SK-N-SH (cell line): ENCODE measurements around the gene IL12RB1.

ENCODE experiments used
- CHD2 ChIP-seq: fragments of 150-350 bp; IDR thresholded peaks from 2 replicates; pipeline ENCODE4 v1.6.1; 2018; ENCODE audit warnings: low read length; ENCODE audit not compliant: partially characterized antibody
- EZH2phosphoT487 ChIP-seq: fragments of 200-600 bp; sonication (generic); IDR thresholded peaks from 2 replicates; pipeline ENCODE4 v1.6.1; 2017; ENCODE audit warnings: low read depth, mixed run types, mild to moderate bottlenecking, antibody characterized with exemption, moderate library complexity, borderline replicate concordance
- FOXM1 ChIP-seq: IDR thresholded peaks from 2 replicates; pipeline ENCODE4 v1.4.0; 2012; ENCODE audit warnings: low read depth, mild to moderate bottlenecking
- RAD21 ChIP-seq: IDR thresholded peaks from 2 replicates; pipeline ENCODE4 v1.6.1; 2012; ENCODE audit warnings: mild to moderate bottlenecking, low read length
- RFX5 ChIP-seq: IDR thresholded peaks from 2 replicates; pipeline ENCODE4 v1.6.1; 2012; ENCODE audit warnings: mild to moderate bottlenecking, improper control_type of control experiment, low read length
- SIN3A ChIP-seq: IDR thresholded peaks from 2 replicates; pipeline ENCODE4 v1.6.1; 2012; ENCODE audit warnings: low read depth, mild to moderate bottlenecking, low read length, moderate library complexity, borderline replicate concordance
- SMC3 ChIP-seq: IDR thresholded peaks from 2 replicates; pipeline ENCODE4 v1.6.1; 2012; ENCODE audit warnings: low read depth, low read length, improper control_type of control experiment
- YY1 ChIP-seq: IDR thresholded peaks from 2 replicates; pipeline ENCODE4 v1.4.0; 2012; ENCODE audit warnings: low read depth, mild to moderate bottlenecking
- TF ChIP-seq, protein P1 (sequence below): fragments of 200-600 bp; sonication (generic); IDR thresholded peaks from 2 replicates; pipeline ENCODE4 v1.6.1; 2017; ENCODE audit warnings: antibody characterized with exemption, mild to moderate bottlenecking, moderate library complexity
- TF ChIP-seq, protein P2 (sequence below): IDR thresholded peaks from 2 replicates; pipeline ENCODE4 v1.6.1; 2012; ENCODE audit warnings: mild to moderate bottlenecking, low read depth, low read length, moderate library complexity
- TF ChIP-seq, protein P3 (sequence below): fragments of 150-350 bp; IDR thresholded peaks from 2 replicates; pipeline ENCODE4 v1.6.1; 2017; ENCODE audit warnings: antibody characterized with exemption, low read length, low read depth, borderline replicate concordance

DNA sequence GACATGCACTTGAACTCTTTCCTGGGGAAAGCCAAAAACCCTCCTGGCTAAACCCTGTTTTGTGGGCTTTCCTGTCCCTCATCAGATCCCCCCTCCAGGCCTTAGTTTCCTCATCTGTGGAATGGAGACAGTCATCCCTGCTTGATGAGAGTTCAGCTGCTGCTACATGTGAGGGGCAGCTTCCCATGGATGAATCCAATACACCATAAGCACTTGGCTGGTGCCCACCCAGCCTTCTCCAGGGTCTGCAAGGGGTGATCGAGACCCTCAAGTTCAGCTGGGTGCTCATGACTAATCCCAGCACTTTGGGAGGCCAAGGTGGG, 21.6 kb downstream of the IL12RB1 start:
- TF ChIP-seq, protein P1, sequence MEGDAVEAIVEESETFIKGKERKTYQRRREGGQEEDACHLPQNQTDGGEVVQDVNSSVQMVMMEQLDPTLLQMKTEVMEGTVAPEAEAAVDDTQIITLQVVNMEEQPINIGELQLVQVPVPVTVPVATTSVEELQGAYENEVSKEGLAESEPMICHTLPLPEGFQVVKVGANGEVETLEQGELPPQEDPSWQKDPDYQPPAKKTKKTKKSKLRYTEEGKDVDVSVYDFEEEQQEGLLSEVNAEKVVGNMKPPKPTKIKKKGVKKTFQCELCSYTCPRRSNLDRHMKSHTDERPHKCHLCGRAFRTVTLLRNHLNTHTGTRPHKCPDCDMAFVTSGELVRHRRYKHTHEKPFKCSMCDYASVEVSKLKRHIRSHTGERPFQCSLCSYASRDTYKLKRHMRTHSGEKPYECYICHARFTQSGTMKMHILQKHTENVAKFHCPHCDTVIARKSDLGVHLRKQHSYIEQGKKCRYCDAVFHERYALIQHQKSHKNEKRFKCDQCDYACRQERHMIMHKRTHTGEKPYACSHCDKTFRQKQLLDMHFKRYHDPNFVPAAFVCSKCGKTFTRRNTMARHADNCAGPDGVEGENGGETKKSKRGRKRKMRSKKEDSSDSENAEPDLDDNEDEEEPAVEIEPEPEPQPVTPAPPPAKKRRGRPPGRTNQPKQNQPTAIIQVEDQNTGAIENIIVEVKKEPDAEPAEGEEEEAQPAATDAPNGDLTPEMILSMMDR, result no peak
- no peak for TF ChIP-seq EZH2phosphoT487
- no peak for TF ChIP-seq RAD21
- TF ChIP-seq, protein P2, sequence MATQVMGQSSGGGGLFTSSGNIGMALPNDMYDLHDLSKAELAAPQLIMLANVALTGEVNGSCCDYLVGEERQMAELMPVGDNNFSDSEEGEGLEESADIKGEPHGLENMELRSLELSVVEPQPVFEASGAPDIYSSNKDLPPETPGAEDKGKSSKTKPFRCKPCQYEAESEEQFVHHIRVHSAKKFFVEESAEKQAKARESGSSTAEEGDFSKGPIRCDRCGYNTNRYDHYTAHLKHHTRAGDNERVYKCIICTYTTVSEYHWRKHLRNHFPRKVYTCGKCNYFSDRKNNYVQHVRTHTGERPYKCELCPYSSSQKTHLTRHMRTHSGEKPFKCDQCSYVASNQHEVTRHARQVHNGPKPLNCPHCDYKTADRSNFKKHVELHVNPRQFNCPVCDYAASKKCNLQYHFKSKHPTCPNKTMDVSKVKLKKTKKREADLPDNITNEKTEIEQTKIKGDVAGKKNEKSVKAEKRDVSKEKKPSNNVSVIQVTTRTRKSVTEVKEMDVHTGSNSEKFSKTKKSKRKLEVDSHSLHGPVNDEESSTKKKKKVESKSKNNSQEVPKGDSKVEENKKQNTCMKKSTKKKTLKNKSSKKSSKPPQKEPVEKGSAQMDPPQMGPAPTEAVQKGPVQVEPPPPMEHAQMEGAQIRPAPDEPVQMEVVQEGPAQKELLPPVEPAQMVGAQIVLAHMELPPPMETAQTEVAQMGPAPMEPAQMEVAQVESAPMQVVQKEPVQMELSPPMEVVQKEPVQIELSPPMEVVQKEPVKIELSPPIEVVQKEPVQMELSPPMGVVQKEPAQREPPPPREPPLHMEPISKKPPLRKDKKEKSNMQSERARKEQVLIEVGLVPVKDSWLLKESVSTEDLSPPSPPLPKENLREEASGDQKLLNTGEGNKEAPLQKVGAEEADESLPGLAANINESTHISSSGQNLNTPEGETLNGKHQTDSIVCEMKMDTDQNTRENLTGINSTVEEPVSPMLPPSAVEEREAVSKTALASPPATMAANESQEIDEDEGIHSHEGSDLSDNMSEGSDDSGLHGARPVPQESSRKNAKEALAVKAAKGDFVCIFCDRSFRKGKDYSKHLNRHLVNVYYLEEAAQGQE, result no peak
- TF ChIP-seq SMC3, result no peak
- no peak for TF ChIP-seq SIN3A
- no peak for TF ChIP-seq YY1
- TF ChIP-seq, protein P3, sequence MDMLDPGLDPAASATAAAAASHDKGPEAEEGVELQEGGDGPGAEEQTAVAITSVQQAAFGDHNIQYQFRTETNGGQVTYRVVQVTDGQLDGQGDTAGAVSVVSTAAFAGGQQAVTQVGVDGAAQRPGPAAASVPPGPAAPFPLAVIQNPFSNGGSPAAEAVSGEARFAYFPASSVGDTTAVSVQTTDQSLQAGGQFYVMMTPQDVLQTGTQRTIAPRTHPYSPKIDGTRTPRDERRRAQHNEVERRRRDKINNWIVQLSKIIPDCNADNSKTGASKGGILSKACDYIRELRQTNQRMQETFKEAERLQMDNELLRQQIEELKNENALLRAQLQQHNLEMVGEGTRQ, result no peak
- no peak for TF ChIP-seq RFX5
- TF ChIP-seq CHD2, result no peak
- TF ChIP-seq FOXM1, result no peak
